Tracheal epithelial cell (primary cell): ENCODE measurements around the gene TRMU. TPM values are rescaled to one million over a fixed set of nuclear protein-coding genes. Genes with fewer than 3 reads are reported as not detected.

Experiments
- total RNA-seq: library from RNA; depleted of rRNA; stranded (reverse); fragments of >200 nt; gene quantifications from 2 replicates; pipeline ENCODE4 v1.2.1, GENCODE V29; 2014

The TRMU gene
- total RNA-seq, result 21.0 and 24.5 TPM in 2 replicates

GRCh38 chr22:46335201-46336118, at the start of gene TRMU:
Gene TRMU (plus strand): TSS chr22:46335714. CDS start chr22:46335765, 51 bp downstream.

GRCh38 chr22:46296257-46297150, 39.0 kb upstream of the TRMU start, which contains the start of gene GTSE1:
Gene GTSE1 (plus strand): TSS chr22:46296870. CDS start chr22:46297401, 531 bp downstream.

Other genes with a start within 250 kb of the TRMU start
- gene PPARA, start 185.2 kb upstream of the TRMU start, total RNA-seq, result 8.9 and 12.6 TPM in 2 replicates
- gene CDPF1, start 85.4 kb upstream of the TRMU start, total RNA-seq, result 9.2 and 10.9 TPM in 2 replicates
- not detected in 2 replicates for gene PKDREJ, start 72.4 kb upstream of the TRMU start, total RNA-seq
- gene TTC38, start 67.7 kb upstream of the TRMU start, total RNA-seq, result 8.2 and 11.7 TPM in 2 replicates
- 0.21 and 0.48 TPM in 2 replicates for gene GTSE1, start 38.8 kb upstream of the TRMU start, total RNA-seq
- gene CELSR1, start 201.9 kb downstream of the TRMU start, total RNA-seq, result 51.2 and 81.2 TPM in 2 replicates